Fibroblast of the aortic adventitia (primary cell): Measurements from ENCODE around the gene EHD2. TPM values are rescaled to one million over a fixed set of nuclear protein-coding genes. Genes with fewer than 3 reads are reported as not detected.
"Not testable (repeated sequence)": the region's sequence is repeated elsewhere in the genome, so short reads cannot be mapped to it uniquely, and the experiment has no call there.

Experiments
- DNase-seq: peaks from one replicate; pipeline ENCODE4 v3.0.0-alpha.2; 2010; ENCODE audit warnings: low read depth
- H3K4me3 ChIP-seq: 2 replicates; pipeline ENCODE4 v1.5.1; 2011; ENCODE audit warnings: low read depth, mild to moderate bottlenecking, control low read depth, low read length, moderate library complexity
- CTCF ChIP-seq: IDR thresholded peaks from 2 replicates; pipeline ENCODE4 v1.5.1; 2011; ENCODE audit warnings: mild to moderate bottlenecking, low read length, control low read depth, inconsistent platforms; ENCODE audit not compliant: insufficient read depth
- total RNA-seq: library from RNA; depleted of rRNA; stranded (reverse); fragments of >200 nt; gene quantifications from 2 replicates; pipeline ENCODE4 v1.2.3, GENCODE V29; 2012; ENCODE audit warnings: low replicate concordance

The EHD2 gene
- total RNA-seq, 1 donor = 110 TPM

GRCh38 chr19:47762151-47762550 lies 48.9 kb downstream of the EHD2 start:
- no peak for DNase-seq
- H3K4me3 ChIP-seq = no peak overlapping the region
- TF ChIP-seq CTCF = no peak

- DNase-seq = no peak
These were observed 49.5 kb downstream of the EHD2 start for GRCh38 chr19:47762615-47763308.

GRCh38 chr19:47764705-47765104 lies 51.5 kb downstream of the EHD2 start:
- DNase-seq, H3K4me3 ChIP-seq: not testable (repeated sequence)

More at GRCh38 chr19:47762615-47763308, 49.5 kb downstream of the EHD2 start:
- no peak overlapping the region for H3K4me3 ChIP-seq
- TF ChIP-seq CTCF = no peak

- DNase-seq = peak; percentile 55
- H3K4me3 ChIP-seq = no peak overlapping the region
- peak; percentile 80 for TF ChIP-seq CTCF
These were observed 52.5 kb downstream of the EHD2 start for GRCh38 chr19:47765523-47766358.

GRCh38 chr19:47766359-47766620 lies 53.1 kb downstream of the EHD2 start:
- no peak for TF ChIP-seq CTCF
- DNase-seq = no peak
- H3K4me3 ChIP-seq = no peak overlapping the region

GRCh38 chr19:47766670-47767069 lies 53.4 kb downstream of the EHD2 start:
- DNase-seq = no peak
- no peak overlapping the region for H3K4me3 ChIP-seq
- TF ChIP-seq CTCF = no peak

- TF ChIP-seq CTCF = no peak
- H3K4me3 ChIP-seq = no peak overlapping the region
- no peak for DNase-seq
These were observed 54.1 kb downstream of the EHD2 start for GRCh38 chr19:47767349-47767748.
